ENCODE data around the gene ETS1. TPM values are rescaled to one million over a fixed set of nuclear protein-coding genes. Genes with fewer than 3 reads are reported as not detected.

The ETS1 gene
- total RNA-seq, 1 experiment from 2014 or later: 53.8 TPM

DNA sequence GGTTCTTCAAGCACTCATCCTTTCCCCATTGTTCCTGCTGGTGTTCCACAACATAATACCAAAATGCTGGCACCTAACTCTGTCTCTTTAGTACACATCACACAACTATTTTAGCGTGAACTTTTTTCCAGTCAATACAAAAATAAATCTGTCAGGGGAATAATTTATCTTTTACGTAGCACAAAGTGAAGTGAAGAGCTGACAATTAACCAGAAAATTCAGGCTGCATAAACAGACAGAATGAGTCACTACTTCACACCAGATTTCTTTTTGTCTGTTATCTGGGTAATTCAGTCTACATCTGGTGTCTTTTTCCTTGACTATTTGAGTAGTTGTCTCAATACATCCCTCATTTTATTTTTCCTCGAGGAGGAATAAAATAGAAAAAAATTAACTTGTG is 7.9 kb upstream of the ETS1 start:
- H3K4me3 ChIP-seq: no peak overlapping the region
- no peaks in the 10 kb centered on the region for H3K36me3 ChIP-seq
- H3K27me3 ChIP-seq (replicated peaks): no peaks in the 10 kb centered on the region
- H3K27ac ChIP-seq: no peak overlapping the region
- no peaks in the 10 kb centered on the region for H3K9me3 ChIP-seq (replicated peaks)
- no peak for DNase-seq (ENCODE audit: low read depth in 1 of 2, low spot score in 2 of 2)
- 0 out of 2 replicates have a peak, but pooled peaks cover 4% of the 10 kb centered on the region for H3K4me1 ChIP-seq (replicated peaks)

DNA sequence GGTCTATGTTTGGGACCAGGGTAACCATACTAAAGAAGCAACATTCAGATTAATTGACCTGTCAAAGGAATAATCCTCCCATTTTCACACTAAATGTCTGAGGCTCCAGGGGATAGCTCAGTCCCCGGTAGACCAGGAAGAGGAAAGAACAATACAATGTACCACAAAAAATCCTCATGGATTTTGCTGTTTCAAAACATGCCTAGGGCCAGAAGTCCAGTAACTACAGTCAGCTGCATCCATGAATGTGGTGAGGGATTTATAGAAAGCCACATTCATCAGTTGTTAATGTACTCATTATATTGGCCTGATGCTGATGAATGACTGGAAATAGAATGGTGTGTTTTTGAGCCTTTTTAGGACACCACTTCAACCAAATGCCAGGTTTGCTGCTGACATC is 6.9 kb upstream of the ETS1 start:
- Histone ChIP-seq H3K4me3 (no peak overlapping the region), H3K9me3 (replicated peaks) (no peaks in the 10 kb centered on the region), H3K27ac (no peak overlapping the region), H3K36me3 (no peaks in the 10 kb centered on the region), H3K4me1 (replicated peaks) (0 out of 2 replicates have a peak, but pooled peaks cover 4% of the 10 kb centered on the region), H3K27me3 (replicated peaks) (no peaks in the 10 kb centered on the region)
- DNase-seq (ENCODE audit: low read depth in 1 of 2, low spot score in 2 of 2): no peak

DNA sequence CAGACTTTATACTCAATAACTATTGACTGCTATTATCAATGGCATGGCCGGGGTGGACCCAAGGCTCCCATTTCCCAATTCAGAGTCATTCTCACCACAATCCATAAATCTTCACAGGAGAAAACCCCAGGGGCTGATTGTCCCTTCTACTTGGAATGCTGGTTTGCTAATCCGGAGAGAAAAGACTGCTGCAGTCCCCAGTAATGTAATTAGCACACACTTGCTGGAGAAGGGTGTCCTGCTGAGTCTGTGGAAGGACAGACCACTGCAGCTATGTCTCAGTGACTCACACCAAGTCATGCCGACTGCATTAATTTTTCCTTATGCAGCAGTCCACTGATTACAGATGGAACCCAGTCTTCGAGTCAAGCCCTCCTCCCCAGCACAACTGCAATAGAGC is 5.9 kb upstream of the ETS1 start:
- Histone ChIP-seq H3K4me3 (no peak overlapping the region), H3K27ac (no peak overlapping the region), H3K36me3 (no peaks in the 10 kb centered on the region), H3K9me3 (replicated peaks) (no peaks in the 10 kb centered on the region), H3K4me1 (replicated peaks) (0 out of 2 replicates have a peak, but pooled peaks cover 4% of the 10 kb centered on the region), H3K27me3 (replicated peaks) (no peaks in the 10 kb centered on the region)
- DNase-seq (ENCODE audit: low read depth in 1 of 2, low spot score in 2 of 2): no peak

DNA sequence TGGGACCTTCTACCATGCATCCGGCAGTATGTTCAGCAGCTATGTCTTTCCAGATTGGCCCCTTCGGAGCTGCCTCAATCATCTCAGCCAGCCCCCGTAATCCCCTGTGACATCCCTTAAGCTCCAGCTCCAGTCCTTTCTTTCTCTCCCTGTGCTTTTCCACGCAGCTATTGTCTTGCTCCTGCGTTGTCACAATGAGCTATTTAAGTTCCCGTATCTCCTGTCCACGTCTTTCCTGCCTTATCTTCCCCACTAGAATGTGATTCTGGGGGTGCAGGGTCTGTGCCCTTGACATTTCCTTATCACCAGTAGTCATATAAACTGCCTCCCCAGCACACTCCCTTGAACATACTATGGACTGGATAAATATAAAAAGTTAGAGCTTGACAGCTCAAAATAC is 5.1 kb upstream of the ETS1 start:
- Histone ChIP-seq H3K9me3 (replicated peaks) (no peaks in the 10 kb centered on the region), H3K36me3 (no peaks in the 10 kb centered on the region), H3K27ac (no peak overlapping the region), H3K4me1 (replicated peaks) (0 out of 2 replicates have a peak, but pooled peaks cover 4% of the 10 kb centered on the region), H3K4me3 (no peak overlapping the region), H3K27me3 (replicated peaks) (no peaks in the 10 kb centered on the region)
- no peak for DNase-seq (ENCODE audit: low read depth in 1 of 2, low spot score in 2 of 2)

- Histone ChIP-seq H3K36me3 (no peaks in the 10 kb centered on the region), H3K9me3 (replicated peaks) (no peaks in the 10 kb centered on the region), H3K4me1 (replicated peaks) (0 out of 2 replicates have a peak, but pooled peaks cover 4% of the 10 kb centered on the region), H3K27me3 (replicated peaks) (no peaks in the 10 kb centered on the region), H3K27ac (no peak overlapping the region), H3K4me3 (no peak overlapping the region)
- DNase-seq (ENCODE audit: low read depth in 1 of 2, low spot score in 2 of 2): no peak
Observed at GRCh38 chr11:128590587-128590986, 3.2 kb upstream of the ETS1 start.

- no peak for DNase-seq (ENCODE audit: low read depth in 1 of 2, low spot score in 2 of 2)
- no peak overlapping the region for H3K4me3 ChIP-seq
- 0 out of 2 replicates have a peak, but pooled peaks cover under 1% of the 10 kb centered on the region for H3K4me1 ChIP-seq (replicated peaks)
- no peaks in the 10 kb centered on the region for H3K36me3 ChIP-seq
- no peak overlapping the region for H3K27ac ChIP-seq
- no peaks in the 10 kb centered on the region for H3K9me3 ChIP-seq (replicated peaks)
- H3K27me3 ChIP-seq (replicated peaks): no peaks in the 10 kb centered on the region
Observed at GRCh38 chr11:128589998-128590397, 2.6 kb upstream of the ETS1 start.

DNA sequence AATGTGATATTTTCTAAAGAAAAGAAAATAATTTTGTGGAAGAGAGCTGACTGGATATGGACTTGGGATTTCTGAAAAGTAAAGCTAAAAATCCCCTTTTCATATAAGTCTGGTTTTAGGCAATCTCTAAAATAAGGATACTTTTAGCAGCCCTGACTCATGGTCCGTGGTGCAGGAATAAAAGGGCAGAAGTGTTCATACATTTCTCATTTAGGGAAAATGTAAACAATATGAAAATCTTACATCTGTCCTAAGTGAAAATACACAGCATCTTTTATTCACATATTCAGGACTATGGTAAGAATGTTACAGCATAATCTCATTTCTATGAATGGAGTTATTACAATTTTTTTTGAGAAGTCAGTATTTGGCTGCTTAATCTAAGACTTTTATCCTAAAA is 735 bp upstream of the ETS1 start:
- Histone ChIP-seq H3K4me3 (no peak overlapping the region), H3K27ac (no peak overlapping the region), H3K9me3 (replicated peaks) (no peaks in the 10 kb centered on the region), H3K36me3 (no peaks in the 10 kb centered on the region), H3K4me1 (replicated peaks) (peaks cover 1% of the 10 kb centered on the region), H3K27me3 (replicated peaks) (no peaks in the 10 kb centered on the region)
- no peak for DNase-seq (ENCODE audit: low read depth in 1 of 2, low spot score in 2 of 2)

DNA sequence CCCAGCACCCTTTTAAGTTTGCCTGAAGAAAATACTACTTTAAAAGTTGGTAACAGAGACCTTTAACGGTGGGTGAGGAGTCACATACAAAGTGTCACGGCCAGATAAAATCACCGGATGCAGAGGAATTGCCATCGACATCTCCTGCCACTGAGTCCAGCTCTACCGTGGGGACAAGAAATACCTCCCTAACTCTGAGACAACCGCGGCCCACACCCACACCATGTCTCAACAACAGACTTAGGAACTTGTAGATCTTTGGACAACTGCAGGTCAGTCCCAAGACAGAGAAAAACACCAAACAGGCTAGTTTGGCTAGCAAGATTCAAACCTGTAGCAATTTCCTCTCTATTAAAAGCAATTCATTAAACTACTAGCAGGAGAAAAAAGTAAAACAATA is 669 bp downstream of the ETS1 start:
- no peak overlapping the region for H3K4me3 ChIP-seq
- peaks cover 10% of the 10 kb centered on the region for H3K4me1 ChIP-seq (replicated peaks)
- H3K27ac ChIP-seq: no peak overlapping the region
- no peaks in the 10 kb centered on the region for H3K9me3 ChIP-seq (replicated peaks)
- DNase-seq (ENCODE audit: low read depth in 1 of 2, low spot score in 2 of 2): no peak
- H3K36me3 ChIP-seq: no peaks in the 10 kb centered on the region
- no peaks in the 10 kb centered on the region for H3K27me3 ChIP-seq (replicated peaks)

- H3K27me3 ChIP-seq (replicated peaks): no peaks in the 10 kb centered on the region
- no peak for DNase-seq (ENCODE audit: low read depth in 1 of 2, low spot score in 2 of 2)
- H3K4me1 ChIP-seq (replicated peaks): peaks cover 10% of the 10 kb centered on the region
- no peaks in the 10 kb centered on the region for H3K9me3 ChIP-seq (replicated peaks)
- no peak overlapping the region for H3K4me3 ChIP-seq
- H3K27ac ChIP-seq: no peak overlapping the region
- H3K36me3 ChIP-seq: no peaks in the 10 kb centered on the region
Observed at GRCh38 chr11:128585498-128586238, 1.7 kb downstream of the ETS1 start.

DNA sequence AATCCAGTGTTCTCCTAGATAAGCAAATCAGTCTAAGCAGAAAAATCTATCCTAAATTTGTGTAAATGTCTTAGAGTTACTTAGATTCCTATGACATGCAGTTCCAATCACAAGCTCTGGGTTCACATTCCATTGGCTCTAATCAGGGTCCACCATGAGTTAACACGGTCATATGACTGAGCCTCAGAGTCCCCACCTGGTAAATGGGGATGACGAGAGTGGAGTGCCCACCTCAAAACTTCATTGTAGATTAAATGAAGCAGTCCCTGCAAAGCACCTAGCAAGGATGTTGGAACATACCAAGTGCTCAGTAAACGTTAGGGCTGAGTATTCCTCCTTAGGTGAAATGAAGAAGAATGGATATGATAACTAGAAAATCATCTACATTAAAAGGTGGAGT is 3.1 kb downstream of the ETS1 start:
- no peak for DNase-seq (ENCODE audit: low read depth in 1 of 2, low spot score in 2 of 2)
- Histone ChIP-seq H3K4me3 (no peak overlapping the region), H3K4me1 (replicated peaks) (peaks cover 10% of the 10 kb centered on the region), H3K36me3 (no peaks in the 10 kb centered on the region), H3K9me3 (replicated peaks) (no peaks in the 10 kb centered on the region), H3K27ac (no peak overlapping the region), H3K27me3 (replicated peaks) (no peaks in the 10 kb centered on the region)

DNA sequence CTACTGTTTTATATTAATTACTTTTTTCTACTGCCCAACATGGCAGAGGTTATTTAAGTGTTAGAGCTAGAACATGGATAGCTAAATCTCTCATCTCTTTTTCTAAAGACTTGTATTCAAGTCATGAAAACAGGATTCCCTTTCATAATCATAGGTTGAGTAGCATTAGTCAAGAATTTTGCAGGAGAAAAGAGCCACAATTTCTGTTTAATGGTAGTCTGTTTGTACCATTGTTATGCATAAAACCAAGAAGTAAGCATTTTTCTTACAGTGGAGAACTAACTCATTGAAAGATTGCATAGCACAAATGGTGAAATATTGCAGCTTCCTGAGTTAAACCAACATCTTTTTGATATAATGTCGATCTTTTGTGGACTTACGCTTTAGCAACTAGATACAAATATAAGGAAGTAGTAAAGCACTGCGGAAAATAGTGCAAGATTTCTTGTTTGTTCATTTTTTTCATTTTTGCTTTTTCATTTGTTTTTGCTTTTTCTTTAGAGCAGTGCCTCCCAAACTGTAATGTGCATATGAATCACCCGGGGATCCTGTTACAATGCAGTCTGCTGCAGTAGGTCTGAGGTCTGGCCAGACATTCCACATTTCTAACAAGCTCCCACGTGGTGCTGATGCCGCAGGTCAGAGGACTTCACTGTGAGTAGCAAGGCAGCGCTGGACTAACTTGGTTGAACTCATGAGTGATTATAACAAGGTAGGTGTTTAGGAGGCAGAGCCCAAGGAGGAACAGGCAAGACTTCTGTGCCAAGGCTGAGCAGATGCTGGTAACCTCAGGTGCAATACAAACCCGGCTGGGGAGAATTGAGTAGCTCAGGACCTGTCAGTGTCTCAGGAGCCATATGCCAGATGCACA is 4.6 kb downstream of the ETS1 start:
- Histone ChIP-seq H3K36me3 (no peaks in the 10 kb centered on the region), H3K27ac (no peak overlapping the region), H3K9me3 (replicated peaks) (no peaks in the 10 kb centered on the region), H3K4me3 (no peak overlapping the region), H3K27me3 (replicated peaks) (no peaks in the 10 kb centered on the region), H3K4me1 (replicated peaks) (peaks cover 10% of the 10 kb centered on the region)
- DNase-seq (ENCODE audit: low read depth in 1 of 2, low spot score in 2 of 2): peak; percentile 47 to 61

- Histone ChIP-seq H3K27me3 (replicated peaks) (no peaks in the 10 kb centered on the region), H3K27ac (no peak overlapping the region)
- no peak for DNase-seq (ENCODE audit: low read depth in 1 of 2, low spot score in 2 of 2)
Observed at GRCh38 chr11:128581561-128582272, 5.6 kb downstream of the ETS1 start.

GRCh38 chr11:128580612-128581011 is 6.7 kb downstream of the ETS1 start:
- Histone ChIP-seq H3K27me3 (replicated peaks) (no peaks in the 10 kb centered on the region), H3K4me1 (replicated peaks) (peaks cover 10% of the 10 kb centered on the region), H3K36me3 (no peaks in the 10 kb centered on the region), H3K9me3 (replicated peaks) (no peaks in the 10 kb centered on the region), H3K4me3 (no peak overlapping the region), H3K27ac (no peak overlapping the region)
- no peak for DNase-seq (ENCODE audit: low read depth in 1 of 2, low spot score in 2 of 2)

More at GRCh38 chr11:128581561-128582272, 5.6 kb downstream of the ETS1 start:
- Histone ChIP-seq H3K36me3 (no peaks in the 10 kb centered on the region), H3K4me3 (no peak overlapping the region), H3K9me3 (replicated peaks) (no peaks in the 10 kb centered on the region), H3K4me1 (replicated peaks) (peaks cover 10% of the 10 kb centered on the region)

All from SJSA1 (cell line).